NK-92 treated with Interleukin-12 subunit alpha and Interleukin-12 subunit beta, amount 100 ng/mL, for 24 hours (cell line): ENCODE data around the gene AGAP3.
"Not testable (repeated sequence)": the region's sequence is repeated elsewhere in the genome, so short reads cannot be mapped to it uniquely, and the experiment has no call there.

Experiments
- DNase-seq: peaks from one replicate; lab custom pipeline; 2025; lab: John Stamatoyannopoulos, UW

Gene AGAP3

GRCh38 chr7:151085691-151086620, at the start of gene AGAP3:
TSS of gene AGAP3 (plus strand) at chr7:151086475. CDS start at chr7:151086742, 267 bp downstream.
- peak; percentile 69 for DNase-seq

- peak; percentile 62 for DNase-seq
Observed at GRCh38 chr7:151038951-151039849, 47.1 kb upstream of the AGAP3 start.

GRCh38 chr7:151039850-151040548, 46.3 kb upstream of the AGAP3 start:
- no peak for DNase-seq

GRCh38 chr7:151040616-151041375, 45.5 kb upstream of the AGAP3 start:
- no peak for DNase-seq

GRCh38 chr7:151043449-151043848, 42.8 kb upstream of the AGAP3 start:
- DNase-seq: not testable (repeated sequence)

GRCh38 chr7:151043959-151044358, 42.3 kb upstream of the AGAP3 start:
- DNase-seq: no peak

- no peak for DNase-seq
Observed at GRCh38 chr7:151045262-151045661, 41.0 kb upstream of the AGAP3 start.

GRCh38 chr7:151045967-151046366, 40.3 kb upstream of the AGAP3 start:
- no peak for DNase-seq

- DNase-seq: no peak
Observed at GRCh38 chr7:151046603-151047573, 39.4 kb upstream of the AGAP3 start.

GRCh38 chr7:151047976-151048815, 38.1 kb upstream of the AGAP3 start, which contains the start of gene ASIC3:
TSS of gene ASIC3 (plus strand) at chr7:151048531. CDS start at chr7:151048886, 355 bp downstream.
- no peak for DNase-seq

GRCh38 chr7:151048911-151049463, 37.3 kb upstream of the AGAP3 start:
- no peak for DNase-seq

- no peak for DNase-seq
Observed at GRCh38 chr7:151051108-151051507, 35.2 kb upstream of the AGAP3 start.

GRCh38 chr7:151053096-151053495, 33.2 kb upstream of the AGAP3 start:
- DNase-seq: no peak

GRCh38 chr7:151053751-151054150, 32.5 kb upstream of the AGAP3 start:
- DNase-seq: no peak

GRCh38 chr7:151056283-151056665, 30.0 kb upstream of the AGAP3 start:
- no peak for DNase-seq

- no peak for DNase-seq
Observed at GRCh38 chr7:151056666-151057505, 29.4 kb upstream of the AGAP3 start.

- no peak for DNase-seq
Observed at GRCh38 chr7:151057506-151057988, 28.7 kb upstream of the AGAP3 start, which contains the start of gene CDK5. TSS of gene CDK5 (minus strand) at chr7:151057897. CDS start at chr7:151057848, 49 bp downstream.
